LNCaP clone FGC (cell line): ENCODE data around the gene EHD2.

Source experiments
- DNase-seq: peaks from one replicate; pipeline ENCODE4 v3.0.0-alpha.2; 2011; ENCODE audit warnings: low read depth
- H3K4me3 ChIP-seq: 2 replicates; pipeline ENCODE4 v1.5.1; 2011; ENCODE audit warnings: mild to moderate bottlenecking, low read depth, low read length, control low read depth
- TF ChIP-seq, protein P1 (sequence below): IDR thresholded peaks from 2 replicates; pipeline ENCODE4 v1.5.1; 2012; ENCODE audit warnings: mild to moderate bottlenecking; ENCODE audit not compliant: control insufficient read depth, insufficient read depth; ENCODE audit errors: extremely low read depth

EHD2 gene

DNA sequence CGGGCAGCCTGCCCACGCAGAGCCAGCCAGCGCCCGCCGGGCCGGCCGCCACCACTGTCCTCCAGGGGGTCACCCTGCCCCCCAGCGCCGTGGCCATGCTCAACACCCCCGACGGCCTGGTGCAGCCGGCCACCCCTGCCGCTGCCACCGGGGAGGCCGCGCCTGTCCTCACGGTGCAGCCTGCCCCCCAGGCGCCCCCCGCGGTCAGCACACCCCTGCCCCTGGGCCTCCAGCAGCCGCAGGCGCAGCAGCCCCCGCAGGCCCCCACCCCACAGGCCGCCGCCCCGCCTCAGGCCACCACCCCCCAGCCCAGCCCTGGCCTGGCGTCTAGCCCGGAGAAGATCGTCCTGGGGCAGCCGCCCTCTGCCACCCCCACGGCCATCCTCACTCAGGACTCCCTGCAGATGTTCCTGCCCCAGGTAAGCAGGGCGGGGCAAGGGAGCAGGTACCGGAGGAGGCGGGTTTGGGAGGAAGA lies 32.3 kb upstream of the EHD2 start:
- no peak for DNase-seq
- TF ChIP-seq, protein P1, sequence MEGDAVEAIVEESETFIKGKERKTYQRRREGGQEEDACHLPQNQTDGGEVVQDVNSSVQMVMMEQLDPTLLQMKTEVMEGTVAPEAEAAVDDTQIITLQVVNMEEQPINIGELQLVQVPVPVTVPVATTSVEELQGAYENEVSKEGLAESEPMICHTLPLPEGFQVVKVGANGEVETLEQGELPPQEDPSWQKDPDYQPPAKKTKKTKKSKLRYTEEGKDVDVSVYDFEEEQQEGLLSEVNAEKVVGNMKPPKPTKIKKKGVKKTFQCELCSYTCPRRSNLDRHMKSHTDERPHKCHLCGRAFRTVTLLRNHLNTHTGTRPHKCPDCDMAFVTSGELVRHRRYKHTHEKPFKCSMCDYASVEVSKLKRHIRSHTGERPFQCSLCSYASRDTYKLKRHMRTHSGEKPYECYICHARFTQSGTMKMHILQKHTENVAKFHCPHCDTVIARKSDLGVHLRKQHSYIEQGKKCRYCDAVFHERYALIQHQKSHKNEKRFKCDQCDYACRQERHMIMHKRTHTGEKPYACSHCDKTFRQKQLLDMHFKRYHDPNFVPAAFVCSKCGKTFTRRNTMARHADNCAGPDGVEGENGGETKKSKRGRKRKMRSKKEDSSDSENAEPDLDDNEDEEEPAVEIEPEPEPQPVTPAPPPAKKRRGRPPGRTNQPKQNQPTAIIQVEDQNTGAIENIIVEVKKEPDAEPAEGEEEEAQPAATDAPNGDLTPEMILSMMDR = no peak
- H3K4me3 ChIP-seq = no peak overlapping the region

DNA sequence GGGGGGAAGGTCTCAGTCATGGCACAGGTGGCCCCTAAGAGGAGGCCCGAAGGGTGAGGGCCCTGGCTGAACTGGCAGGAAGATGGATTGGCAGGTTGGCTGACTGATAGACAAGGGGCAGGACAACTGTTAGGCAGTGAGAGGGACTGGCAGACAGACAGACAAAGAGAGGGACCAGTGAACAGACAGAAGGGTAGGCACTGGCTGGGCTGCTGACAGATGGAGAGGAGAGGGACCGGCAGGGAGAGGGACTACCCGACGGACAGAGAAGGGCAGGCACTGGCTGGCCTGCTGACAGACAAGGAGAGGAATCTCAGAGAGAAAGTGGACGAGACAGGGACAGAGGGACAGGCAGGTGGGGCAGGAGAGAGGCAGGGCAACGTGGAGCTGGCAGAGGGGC lies 31.8 kb upstream of the EHD2 start:
- TF ChIP-seq, protein P1 = no peak
- no peak overlapping the region for H3K4me3 ChIP-seq
- no peak for DNase-seq

DNA sequence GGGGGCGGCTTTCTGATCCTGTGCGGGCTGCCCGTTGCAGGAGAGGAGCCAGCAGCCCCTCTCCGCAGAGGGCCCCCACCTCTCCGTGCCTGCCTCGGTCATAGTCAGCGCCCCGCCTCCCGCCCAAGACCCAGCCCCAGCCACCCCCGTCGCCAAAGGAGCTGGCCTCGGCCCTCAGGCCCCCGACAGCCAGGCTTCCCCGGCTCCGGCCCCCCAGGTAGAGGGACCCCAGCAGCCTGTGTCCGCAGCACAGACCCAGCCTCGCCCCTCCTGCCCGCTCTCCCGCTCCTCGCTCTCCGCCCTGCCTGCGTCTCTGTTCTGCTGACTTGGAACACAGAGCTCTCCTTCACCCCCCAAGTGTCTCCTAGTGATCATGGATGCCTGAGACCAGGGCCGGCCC lies 31.3 kb upstream of the EHD2 start:
- TF ChIP-seq, protein P1 = no peak
- DNase-seq = no peak
- no peak overlapping the region for H3K4me3 ChIP-seq

DNA sequence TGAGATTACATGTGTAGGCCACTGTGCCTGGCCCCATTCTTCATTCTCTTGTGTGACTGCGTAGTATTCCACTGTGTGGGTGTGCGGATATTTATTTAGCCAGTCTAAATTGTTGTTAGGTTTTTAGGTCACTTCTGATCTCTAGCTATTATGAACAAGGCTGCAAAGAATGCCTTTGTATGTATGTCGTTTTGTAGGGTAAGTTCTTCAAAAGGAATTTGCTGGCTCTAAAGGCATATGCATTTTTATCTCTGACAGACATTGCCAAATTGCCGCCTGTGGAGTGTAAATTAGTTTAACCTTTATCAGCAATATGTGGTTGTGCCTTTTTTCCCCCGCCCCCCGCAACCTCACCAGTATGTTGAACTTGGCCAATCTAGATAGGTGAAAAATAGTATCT lies 30.3 kb upstream of the EHD2 start:
- H3K4me3 ChIP-seq = no peak overlapping the region
- TF ChIP-seq, protein P1 = no peak
- DNase-seq = no peak

DNA sequence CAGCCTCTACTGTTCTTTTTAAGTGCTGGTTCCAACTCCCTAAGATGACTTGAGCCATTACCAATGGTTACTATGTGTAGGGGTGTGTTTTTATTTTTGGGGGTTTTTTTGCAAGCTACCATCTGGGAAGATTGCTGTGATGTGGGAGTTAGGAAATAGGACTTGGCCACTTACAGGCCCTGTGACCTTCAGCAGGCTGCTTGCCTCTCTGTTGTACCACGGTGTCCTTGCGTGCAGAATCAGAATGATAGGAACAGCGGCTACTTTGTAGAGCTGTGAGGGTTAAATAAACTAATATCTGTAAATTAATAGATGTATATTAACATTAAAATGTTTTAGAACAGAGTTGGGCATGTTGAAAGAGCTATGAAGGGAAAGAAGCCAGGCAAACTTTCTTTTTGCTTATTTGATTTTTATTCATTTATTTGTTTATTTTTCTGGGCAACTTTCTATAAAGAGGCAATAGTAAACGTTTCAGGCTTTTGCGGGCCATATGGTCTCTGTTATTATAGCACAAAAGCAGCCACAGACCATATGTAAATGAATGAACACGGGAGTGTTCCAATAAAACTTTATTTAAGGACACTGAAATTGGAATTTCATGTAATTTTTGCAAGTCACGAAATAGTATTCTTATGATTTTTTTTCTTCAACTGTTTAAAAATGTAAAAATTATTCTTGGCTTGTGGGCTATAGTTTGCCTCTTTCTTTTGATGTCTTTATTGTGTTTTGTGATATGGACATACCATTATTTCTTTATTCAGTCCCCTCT lies 26.4 kb upstream of the EHD2 start:
- TF ChIP-seq, protein P1 = no peak
- no peak for DNase-seq
- H3K4me3 ChIP-seq = no peak overlapping the region

DNA sequence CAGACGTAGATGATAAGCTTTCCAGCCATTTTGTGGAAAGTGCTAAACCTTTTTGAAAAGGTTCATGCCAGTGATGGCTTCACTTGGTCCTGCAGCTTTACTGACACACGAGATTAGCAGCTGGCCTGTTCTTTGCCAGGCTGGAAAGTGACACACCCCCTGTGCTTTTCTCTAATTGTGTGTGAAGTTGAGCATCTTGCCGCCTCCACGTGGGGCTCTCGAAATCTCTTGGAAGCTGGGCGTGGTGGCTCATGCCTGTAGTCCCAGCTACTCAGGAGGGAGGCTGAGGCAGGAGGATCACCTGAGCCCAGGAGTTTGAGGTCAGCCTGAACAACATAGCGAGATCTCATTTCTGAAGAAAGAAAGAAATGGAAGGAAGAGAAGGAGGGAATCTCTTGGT lies 25.3 kb upstream of the EHD2 start:
- no peak overlapping the region for H3K4me3 ChIP-seq
- DNase-seq = no peak
- TF ChIP-seq, protein P1 = no peak

DNA sequence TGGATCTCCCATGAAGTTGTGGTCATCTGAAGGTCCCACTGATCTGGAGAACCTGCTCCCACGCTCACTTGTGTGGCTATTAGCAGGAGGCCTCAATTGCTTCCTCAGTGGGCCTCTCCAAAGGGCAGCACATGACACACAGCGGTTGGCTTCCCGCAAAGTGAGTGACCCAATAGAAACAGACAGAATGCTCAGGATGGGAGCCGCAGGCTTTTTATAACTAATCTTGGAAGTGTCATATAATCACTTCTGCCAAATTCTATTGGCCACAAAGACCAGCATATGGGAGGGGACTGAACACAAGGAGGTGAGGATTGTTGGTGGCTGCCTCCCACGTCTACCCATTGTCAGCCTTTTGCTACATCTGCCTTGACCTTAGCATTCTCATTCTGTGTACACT lies 22.1 kb upstream of the EHD2 start:
- DNase-seq = no peak
- no peak overlapping the region for H3K4me3 ChIP-seq
- TF ChIP-seq, protein P1 = no peak
